ENCODE measurements around the gene GCK.
A peak's percentile ranks its signal among the peaks of the same experiment; 100 is the strongest.
"Not testable (repeated sequence)": the region's sequence is repeated elsewhere in the genome, so short reads cannot be mapped to it uniquely, and the experiment has no call there.

Gene GCK

DNA sequence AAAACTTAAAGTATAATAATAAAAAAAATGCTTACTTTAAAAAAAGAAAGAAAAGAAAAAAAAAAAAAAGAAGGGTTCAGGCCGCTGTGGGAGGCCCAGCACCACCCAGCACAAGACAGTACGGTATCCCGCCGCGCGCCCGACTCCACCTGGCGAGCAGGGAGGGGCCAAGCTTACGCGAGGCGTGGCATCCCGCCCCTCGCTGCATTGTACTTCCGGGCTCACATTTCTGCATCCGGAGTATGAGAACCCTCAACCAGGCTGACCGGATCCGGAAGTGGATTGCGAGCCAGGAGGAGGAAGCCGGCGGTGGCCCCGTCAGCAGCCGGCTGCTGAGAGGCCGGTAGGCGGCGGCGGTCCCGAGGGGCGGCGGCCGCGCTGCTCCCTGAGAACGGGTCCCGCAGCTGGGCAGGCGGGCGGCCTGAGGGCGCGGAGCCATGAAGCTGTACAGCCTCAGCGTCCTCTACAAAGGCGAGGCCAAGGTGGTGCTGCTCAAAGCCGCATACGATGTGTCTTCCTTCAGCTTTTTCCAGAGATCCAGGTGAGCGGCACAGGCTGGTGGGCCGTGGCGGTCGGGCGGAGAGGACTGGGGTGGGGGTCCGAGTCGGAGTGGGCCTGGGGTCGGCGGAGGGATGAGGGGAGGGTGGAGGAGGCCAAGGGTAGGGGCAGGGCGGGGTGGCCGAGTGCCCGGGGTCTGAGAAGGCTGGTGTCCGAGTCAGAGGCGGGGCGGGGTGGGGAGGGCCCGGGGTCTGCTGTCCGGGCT, 11.6 kb upstream of the GCK start, which contains the start of gene YKT6:
Gene YKT6 (plus strand): TSS at position 280 of the 763 bp plus-strand sequence. CDS start 158 bp downstream, at position 438.
- peak; percentile 90 for DNase-seq

DNA sequence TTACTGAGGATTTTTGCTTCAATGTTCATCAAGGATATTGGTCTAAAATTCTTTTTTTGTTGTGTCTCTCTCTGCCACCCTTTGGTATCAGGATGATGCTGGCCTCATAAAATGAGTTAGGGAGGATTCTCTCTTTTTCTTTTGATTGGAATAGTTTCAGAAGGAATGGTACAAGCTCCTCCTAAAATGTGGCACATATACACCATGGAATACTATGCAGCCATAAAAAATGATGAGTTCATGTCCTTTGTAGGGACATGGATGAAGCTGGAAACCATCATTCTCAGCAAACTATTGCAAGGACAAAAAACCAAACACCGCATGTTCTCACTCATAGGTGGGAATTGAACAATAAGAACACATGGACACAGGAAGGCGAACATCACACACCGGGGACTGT, 10.9 kb upstream of the GCK start:
- not testable (repeated sequence) for DNase-seq

DNA sequence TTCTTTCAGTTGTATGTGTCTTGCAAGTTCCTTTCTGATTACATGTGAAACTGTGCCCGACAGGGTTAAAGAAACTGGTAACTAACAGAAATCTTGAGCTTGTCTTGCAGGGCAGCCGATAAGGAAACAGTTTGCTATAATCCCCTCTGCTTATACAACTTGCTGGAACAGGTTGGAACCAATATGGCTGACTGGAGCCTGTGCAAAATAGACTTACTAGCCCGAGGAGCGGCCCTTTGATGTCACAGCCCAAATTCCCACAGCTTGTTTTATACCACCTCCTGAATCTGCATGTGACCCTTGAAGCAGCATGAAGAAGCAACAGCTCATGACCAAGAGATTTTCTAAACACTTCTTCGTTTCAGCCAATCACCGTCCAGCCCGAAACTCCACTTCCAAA, 8.2 kb upstream of the GCK start:
- no peak for DNase-seq

DNA sequence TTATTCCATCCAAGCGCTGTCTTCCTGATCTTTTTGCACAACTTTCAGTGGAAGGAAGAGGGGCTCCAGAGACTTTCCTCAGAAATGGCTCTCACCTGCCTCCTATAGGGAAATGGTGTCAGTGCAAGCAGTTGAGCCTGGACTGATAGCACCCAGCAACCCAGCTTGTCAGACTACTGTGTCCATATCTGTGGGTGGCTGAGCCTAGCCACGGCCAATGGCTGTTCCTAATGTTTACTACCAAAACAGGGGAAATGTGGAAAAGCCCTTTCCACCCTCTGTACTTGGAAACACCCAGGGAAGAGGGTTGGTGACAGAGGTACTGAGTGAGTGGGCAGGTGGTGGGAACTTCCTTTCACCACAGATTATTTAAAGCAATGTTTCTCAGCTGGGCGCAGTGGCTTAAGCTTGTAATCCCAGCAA, 7.2 kb upstream of the GCK start:
- DNase-seq = no peak

DNA sequence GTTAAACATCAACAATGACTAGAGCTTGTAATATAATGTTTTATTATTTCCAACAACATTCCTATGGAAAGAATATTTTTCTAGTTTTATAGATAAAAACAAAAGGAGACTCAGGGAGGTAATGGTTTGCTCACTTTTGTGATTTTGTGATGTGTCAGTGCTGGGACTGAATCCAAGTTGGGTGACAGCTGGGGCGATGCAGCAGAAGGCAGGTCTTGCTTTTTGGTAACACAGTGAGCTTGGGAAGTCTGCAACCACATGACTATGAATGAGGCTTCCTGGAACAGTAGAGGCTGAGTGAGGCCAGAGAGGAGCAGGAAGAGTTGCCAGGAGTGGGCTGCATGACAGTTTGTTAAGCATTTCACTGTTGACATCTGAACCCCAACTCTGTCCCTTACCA, 6.7 kb upstream of the GCK start:
- no peak for DNase-seq

DNA sequence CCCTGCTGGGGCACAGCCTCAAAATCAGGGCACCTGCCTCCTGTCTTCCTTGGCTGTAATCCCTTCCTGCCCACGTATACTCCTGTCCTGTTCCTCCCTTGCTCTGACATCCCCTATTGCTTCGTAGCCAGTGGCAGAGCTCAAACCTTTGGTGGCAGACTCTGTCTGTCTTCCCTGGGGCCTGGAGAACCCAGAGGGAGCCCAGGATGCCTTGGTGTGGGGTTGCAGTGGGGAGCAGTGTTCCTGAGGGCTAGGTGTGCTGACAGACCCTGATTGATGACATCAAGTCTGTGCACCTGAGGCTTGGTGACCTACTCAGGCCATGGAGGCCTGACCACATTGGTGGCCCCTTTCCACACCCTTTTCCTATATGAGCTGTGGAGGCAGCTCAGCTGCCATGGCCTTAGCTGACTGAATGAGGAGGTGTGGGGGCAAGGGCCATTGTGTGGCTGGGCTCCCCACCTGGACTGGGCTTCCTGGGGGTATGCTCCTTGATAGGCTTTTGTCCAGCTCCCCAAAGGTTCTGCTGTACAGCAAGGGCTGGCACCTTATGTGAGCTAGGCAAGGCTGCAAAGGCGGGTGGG, 5.4 kb upstream of the GCK start:
- no peak for DNase-seq

DNA sequence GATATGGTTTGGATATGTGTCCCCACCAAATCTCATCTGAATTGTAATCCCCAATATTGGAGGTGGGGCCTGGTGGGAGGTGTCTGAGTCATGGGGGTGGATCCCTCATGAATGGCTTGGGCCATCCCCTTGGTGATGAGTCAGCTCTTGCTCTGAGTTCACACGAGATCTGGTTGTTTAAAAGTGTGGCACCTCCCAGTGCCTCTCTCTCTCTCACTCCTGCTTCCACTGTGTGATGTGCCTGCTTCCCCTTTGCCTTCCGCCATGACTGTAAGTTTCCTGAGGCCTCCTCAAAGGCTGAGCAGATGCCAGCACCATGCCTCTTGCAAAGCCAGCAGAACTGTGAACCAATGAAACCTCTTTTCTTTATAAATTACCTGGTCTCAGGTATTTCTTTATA, 4.8 kb upstream of the GCK start:
- no peak for DNase-seq

DNA sequence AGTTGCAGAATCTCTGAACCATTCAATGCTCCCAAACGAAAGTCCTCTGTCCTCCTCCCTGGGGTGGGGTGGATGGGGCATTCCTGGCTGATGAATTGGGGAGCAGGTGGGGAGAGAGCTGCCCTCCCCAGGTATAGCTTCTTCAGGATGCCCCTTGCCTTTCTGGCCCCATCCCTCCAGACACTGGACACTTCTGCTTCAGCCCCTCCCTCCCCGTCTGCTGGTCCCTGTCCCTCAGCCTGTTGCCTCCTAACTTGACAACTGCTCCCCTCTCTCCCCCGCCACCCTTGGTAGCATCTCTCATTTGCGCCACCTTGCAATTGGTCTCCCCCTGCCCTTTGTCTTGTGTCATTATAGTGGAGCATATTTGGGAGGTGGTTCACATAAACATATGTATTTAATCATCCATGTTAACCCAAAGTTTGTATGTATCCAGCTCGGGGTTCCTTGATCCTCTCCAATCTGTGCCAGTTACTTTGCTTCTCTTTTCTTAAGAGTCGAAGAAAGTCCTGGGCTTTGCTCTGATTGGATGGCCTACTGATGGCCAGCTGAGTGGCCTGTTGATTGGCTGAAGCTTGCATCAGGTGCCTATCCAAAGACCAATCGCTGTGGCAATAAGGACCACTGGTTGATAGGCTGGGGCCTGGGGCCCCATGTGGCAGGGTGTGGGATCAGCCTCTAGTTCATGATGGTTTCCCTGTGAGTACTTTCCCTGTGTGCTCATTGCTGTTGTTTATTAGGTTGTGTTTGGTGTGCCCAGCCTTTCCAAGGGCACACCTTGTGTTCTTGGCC, 4.0 kb upstream of the GCK start:
- no peak for DNase-seq

DNA sequence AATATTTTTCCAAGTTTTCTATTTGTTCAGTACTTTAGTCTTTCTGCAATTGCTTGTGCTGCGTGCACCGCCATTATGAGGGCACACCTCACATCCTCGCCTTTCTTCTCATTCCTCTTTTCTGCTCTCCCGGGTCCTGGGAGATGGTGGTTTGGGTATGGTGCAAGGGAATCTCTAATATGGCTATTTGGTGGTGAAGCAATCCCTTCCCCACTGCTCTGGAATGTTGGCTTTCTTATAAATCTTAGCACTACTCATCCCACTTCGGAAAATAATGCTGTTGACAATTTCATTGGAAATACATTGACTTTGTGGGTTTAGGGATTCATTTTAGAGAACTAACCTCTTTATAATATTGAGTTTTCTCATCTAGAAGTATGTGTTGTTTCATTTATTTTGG, 1.9 kb upstream of the GCK start:
- DNase-seq = no peak

DNA sequence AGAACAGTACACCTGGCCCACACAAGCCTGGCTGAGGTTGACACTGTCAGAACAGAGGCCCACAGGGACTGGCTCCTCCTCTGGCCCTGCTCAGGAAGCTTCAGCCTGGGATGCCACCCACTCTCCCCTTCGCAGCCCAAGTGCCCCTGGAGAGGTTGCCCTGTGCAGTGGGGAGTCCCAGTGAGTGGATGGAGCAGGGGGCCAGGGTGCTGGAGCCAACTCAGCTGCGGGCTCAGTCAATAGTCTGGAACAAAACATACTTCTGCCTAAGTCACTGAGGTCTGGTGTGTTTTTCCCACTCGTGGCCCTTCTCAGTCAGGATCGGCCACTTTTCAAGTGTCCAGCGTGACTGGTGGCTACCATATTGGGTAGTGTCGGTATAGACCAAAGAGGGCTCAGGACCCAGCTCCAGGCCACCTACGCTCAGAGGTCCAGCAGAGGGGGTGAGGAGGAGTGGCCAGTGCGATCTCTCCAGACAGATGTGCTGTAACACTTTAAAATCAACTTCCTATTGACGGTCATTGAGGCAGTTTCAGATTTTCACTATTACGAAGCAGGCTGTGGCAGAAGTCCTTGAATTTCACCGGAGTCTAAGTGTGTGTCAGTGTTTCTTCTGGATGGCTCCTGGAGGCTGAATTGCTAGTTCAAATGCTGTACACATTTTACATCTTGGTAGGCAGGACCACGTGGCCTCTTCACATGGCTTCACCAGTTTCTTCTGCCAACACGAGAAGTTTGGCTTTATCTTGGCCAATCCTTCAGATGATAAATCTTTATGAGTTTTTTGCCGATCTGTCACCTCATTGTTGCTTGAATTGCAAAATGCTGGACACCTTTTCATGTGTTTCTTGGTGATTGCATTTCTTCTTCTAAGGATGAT, 994 bp upstream of the GCK start:
- no peak for DNase-seq

DNA sequence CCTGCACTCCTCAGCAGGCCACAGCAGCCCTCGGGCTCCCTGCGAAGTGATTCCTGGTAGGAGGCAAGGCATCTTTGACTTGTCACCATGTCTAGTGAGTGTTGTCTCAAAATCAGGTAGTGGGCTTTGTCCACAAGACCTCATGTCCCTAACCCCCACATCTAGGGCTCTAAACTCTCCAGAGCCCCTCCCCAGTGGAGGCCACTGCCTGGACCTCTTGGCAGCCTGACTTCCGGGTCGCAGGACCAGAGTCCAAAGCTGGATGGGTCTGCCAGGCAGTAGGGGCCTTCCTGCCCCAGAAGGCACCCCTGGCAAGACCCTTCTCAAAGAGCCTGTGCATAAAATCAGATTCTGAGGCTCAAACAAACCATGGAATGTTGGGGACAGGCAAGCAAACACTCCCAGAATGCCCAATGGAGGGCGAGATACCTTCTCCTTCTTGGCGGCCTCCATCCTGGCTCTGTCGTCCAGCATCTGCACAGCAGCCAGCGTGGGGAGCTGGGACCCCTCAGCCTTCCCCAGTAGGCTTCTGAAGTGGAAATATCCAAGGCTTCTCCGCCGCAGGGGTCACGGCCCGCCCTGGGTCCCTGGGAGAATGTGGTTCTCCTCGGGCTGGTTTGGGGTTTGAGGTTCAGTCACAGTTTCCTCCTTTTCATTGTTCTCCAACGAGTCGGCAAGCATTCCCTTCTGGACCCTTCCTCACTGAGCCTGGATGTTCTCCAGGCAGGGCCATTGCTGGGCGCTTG, 586 bp downstream of the GCK start:
- DNase-seq = no peak

DNA sequence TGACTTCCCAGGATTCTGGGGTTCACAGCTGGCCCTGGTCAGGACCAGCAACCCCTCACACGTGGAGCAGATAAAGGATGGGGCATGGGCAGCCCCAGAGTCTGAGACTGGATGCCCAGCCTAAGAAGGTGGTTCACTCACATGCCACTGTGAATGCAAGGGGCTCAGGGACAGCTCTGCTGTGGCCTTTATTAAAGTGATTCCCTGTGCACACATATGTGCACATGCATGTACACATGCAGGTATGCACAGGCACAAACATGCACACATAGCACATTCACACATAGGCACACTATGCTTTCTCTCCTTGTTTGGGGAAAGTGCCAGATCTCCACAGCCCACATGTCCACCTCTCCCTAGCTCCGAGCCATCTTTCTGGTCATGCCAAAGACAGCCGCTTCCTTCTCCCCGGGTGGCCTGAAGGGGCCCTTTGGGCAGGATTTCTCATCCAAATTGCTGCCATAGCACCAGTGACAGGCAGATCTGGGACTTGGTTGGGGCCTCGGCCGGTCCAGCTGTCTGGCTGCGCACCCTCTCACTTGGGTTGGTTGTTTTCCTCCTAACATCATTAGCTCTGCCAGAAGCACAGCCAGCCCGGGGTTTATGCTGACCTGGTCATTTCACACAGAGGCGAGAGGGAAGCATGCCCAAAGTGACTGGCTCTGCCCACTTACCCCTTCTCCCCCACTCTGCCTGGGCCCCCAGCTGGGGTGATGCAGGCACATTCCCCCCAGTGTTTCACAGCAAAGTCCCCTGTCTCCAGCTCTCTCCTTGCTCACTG, 1.4 kb downstream of the GCK start:
- no peak for DNase-seq

DNA sequence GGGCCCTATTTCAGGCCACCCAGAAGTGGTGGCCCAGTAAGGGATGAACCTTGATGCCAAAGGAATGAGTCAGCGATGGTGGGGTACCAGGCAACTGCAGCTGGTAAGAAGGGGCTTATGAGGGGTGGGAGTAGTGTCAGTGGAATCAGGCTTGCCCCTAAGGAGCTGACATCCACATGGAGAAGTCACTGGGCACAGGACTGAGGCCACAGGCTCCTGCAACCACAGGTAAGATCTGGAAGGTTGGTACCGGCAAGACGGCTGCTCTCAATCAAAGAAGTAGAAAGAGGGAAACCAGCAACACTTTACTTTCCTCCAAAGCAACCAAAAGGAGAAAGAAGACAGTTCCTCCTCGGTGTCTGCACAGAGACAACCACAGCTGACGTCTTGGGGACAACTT, 2.5 kb downstream of the GCK start:
- no peak for DNase-seq

DNA sequence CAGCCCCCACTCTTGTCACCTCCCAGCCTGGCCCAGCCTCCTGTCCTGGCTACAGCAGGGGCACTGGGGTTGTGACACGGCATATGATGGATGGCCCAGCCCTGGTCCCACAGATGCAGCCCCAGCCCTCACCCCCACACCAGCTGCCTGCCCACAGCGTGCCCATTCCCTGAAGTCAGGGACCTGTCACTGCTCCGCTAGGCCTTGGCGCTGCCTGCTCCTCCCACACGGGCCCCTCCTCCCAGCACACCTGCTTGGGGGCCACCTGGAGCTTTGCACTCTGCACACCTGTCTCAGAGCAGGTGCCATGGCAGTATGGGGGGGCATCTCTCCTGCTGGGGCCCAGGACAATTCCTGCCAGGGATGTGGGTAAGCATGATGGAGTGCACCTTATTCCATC, 3.5 kb downstream of the GCK start:
- no peak for DNase-seq

DNA sequence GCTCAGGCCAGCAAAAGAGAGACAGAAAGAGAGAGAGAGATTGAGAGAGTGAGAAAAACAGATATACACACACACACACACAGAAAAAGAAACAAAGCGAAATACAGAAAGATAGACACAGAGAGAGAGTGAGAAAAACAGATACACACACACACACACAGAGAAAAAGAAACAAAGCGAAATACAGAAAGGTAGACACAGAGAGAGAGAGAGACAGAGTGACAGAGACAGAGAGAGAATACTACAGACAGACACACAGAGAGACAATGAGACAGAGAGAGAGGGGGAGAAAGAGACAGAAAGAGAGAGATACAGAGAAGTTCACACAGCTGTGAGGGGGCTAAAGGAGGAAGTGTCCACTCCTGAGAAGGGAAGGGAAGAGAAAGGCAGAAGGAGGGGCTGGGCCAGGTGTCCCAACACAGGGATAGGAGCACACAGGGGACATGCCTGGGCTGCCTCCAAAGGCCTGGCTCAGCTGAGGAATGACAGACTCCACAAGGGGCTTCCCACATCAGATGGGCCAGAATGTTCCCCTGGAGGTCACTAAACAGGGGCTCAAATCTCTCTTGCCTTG, 4.3 kb downstream of the GCK start:
- no peak for DNase-seq

DNA sequence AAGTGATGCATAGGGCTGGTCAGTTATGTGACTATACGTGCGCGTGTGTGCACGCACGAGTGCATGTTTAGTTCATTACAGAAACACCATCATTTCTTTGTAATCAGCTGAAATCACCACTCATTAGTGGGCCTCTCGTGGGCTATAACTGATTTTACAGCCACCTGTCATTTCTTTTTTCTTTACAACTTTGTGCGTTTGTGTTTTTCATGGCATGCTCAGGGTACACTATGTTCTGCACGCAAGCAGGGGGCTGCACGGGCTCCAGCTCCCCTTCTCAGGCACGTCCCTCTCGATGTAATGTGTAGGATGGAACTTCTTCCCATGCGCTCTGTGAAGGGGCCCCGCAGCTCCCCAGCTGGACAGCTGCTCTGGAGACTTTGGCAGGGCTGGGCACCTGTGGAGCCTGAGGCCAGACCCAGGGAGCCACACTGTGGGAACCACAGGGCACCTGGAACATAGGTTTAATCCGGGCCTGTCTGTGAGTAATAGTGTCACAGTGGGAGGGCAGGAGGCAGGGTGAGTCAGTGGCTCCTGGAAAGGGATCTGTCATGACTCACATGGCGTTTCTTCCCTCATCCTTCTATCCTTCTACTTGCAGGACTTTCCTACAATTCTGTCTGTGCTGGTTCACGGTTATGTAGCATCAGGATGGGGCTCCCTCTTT, 4.9 kb downstream of the GCK start:
- DNase-seq = no peak

DNA sequence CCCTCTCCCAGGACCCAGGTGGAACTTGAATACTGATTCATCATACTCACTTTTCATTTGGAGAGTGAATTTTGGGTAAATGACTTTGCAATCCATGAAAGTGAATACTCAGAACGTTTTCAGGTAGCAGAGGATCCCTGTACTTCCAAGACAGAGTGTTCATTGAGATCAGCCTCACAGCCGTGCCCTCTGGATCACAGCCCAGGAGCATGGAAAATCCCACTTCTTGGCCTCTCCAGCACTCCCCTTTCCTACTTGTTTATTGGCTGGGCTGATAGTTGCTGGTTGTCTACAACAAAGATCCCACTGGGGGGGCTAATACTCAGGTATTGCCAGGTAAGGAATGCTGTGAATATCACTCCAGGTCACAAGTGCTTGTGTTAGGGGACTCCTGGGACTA, 5.9 kb downstream of the GCK start:
- DNase-seq = no peak

DNA sequence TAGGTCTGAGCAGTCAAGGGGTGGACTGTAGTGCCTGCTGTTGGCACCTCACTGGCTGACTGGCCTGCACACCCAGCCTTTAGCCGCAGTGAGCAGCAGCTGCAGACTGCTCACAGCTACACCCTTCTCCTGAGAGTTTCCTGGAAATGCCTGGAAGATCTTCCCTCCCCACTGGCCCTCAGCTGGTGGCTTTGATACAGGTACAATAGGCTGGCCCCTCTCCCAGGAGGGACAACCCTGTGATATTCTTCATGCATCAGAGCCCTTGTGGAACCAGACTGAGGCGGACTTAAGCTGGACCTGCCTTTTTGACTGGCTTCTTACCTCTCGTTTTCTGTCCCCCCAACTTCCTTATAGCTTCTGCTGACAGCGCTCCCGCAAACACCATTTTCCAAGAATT, 6.4 kb downstream of the GCK start:
- no peak for DNase-seq

DNA sequence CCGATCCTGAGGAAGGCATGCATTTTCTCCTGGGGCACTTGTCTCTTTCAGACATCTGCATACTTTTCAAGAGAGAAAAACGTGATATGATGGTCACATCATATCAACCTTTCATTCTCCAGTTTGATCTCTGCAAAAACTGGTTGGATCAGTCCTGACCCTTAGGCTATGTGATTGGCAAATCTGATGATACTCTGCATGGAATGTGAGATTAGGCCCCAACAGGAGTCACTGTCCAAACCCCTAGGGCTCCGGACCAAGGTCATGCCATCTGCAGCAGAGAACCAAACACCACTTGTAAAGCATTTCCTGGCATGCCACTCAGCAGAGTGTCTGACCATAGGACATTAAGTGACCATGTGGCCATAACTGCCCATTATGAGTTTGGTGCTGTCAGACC, 8.6 kb downstream of the GCK start:
- no peak for DNase-seq

DNA sequence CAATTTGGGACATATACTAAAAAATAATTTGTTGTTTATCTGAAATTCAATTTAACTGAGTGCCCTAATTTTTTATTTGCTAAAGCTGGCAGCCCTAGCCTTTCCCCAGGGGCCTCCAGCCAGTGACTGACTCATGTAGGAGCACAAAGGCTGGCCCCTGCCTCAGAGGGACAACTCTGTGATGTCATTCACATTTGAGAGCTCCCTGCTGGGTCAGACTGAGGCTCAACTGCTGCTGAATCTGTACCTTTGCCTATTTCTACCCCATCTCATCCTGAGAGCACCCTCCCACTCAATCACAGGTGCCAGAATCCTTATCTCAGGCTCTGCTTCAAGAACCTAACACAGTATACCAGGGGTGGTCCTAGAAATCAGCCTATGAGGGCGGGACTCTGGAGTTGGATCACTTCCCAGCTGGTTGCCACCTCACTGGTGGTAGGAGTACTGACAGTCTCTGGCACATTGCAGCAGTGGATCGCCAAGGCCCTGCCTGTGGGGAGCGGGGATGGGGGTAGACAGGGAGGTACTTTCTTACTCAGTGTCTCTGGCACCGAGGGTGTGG, 11.6 kb downstream of the GCK start:
- DNase-seq = no peak
